Adipose tissue (tissue), 3 donors: Measurements from ENCODE around the gene BPGM. TPM values are rescaled to one million over a fixed set of nuclear protein-coding genes. Genes with fewer than 3 reads are reported as not detected.
"Not testable (repeated sequence)": the region's sequence is repeated elsewhere in the genome, so short reads cannot be mapped to it uniquely, and the experiment has no call there.

Experiments
- H3K27ac ChIP-seq: one replicate; pipeline ENCODE4 v1.5.1; 2013; ENCODE audit warnings: low read depth, low read length
- WGBS, 3 donors: extraction: QIAGEN DNeasy Blood & Tissue Kit; methylation state at CpG; one replicate each; pipeline ENCODE4 v1.1.7; 2013; 5-methylcytosine and 5-hydroxymethylcytosine counted together
- polyA plus RNA-seq, 3 donors: library from polyadenylated mRNA; stranded (reverse); fragments of 200-250 nt; gene quantifications; one replicate each; pipeline ENCODE4 v1.2.3, GENCODE V29; 2013
- donor health status: healthy with polysubstance abuse.
- donor health status: Bipolar disorder and iron deficiency.
- donor health status: healthy.

BPGM gene
- polyA plus RNA-seq, 3 donors, result 5.8 to 17.9 (median 9.6) TPM

DNA sequence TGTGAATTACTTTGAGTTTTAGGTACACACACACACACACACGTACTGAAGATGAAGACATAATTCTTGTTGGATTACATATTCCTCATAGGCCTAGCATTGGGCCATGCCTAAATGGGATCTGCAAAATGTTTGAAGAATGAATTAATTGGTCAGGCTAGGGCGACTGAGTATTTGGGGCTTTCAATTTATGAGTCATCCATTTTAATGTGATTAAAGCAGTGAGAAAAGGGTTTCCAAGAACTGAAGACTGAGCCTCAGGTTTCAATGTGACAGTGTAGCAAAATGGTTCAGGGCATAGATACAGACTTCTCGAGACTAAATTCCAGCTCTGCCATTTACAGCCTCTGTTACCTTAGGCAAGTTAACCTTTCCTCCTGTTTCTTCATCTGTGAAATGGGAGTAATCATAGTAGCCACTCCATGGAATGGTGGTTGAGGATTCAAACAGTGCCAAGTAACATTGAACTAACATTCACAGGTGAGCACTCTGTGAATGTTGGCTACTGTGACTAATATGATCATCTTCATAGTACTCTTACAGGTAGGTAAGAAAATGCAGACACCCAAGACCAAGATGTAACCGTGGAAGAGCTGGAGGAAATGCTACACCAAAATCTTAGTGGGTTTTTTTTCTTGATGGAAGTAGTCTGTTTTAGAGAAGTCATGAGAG, 7.6 kb downstream of the BPGM start:
- H3K27ac ChIP-seq, result no peak overlapping the region
- WGBS, 3 donors, result 48 to 73% (median 55%) methylated on average over 4 of the region's 4 CpGs

DNA sequence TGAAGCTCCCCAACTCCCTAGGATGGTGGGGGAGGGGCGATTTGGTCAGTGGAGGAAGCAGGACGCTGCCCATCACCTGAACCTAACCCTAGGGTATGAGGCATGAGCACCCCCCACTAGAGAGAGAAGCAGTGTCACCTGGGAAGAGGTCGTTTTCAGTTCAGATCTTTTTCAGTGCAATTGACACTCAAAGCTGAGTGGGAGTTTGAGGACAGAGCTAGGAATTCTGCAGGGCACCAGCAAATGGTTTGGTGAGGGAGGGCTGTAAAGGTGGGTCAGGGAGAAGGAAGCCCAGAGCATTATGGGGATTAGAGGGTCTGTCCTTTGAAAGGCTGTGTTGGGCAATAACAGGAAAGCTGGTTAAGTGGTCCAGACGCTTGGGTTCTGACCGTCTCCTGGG, 10.9 kb downstream of the BPGM start:
- WGBS, 3 donors, result 58 to 70% (median 60%) methylated on average over 5 of the region's 5 CpGs

DNA sequence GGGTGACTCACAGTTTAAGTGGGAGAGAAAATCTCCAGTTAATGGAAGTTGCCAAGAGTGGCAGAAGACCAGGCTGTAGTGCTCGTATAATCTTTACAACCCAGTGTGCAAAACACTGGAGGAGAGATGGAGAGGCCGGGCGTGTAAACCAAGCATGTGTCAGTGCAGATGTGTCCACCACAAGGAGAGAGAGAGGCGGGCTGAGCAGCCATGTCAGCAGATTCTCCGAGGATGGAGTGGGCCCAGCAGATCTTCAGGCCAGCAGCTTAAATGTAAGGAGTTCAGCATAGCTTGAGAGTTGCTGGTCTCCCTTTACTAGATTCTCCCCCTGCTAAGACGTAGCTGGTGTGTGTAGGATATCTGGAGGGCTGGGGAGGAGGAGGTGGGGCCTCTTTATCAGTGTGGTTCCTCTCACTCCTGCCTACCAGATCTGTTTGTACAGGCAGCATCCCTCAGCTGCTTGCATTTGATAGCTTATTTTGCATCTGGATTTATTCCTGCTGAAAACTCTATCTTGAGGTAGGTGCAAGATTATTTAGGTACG, 13.7 kb downstream of the BPGM start:
- no peak overlapping the region for H3K27ac ChIP-seq
- WGBS, 3 donors, result 82 to 87% (median 87%) methylated on average over 7 of the region's 7 CpGs

More for the DNA sequence above, 10.9 kb downstream of the BPGM start:
- H3K27ac ChIP-seq, result no peak overlapping the region

DNA sequence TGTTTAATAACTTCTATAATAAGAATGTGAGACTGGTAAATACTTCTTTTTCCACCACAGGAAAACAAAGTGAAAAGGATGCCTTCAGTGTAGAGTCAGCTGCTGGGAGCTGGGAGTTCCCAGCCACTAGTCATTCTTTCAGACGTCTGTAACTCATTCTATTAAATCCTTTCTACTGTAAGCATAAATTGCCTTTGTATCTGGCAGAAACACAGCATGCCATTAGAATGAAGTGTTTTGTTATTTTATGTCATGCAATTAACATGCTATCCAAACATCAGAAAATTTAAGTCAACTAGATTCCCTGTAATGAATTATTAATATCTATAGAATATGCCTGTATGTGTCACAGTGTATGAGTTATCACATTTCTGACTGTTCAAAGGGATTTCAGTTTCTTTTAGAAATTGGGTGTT, 14.3 kb downstream of the BPGM start:
- 61 to 69% (median 63%) methylated on average over 1 of the region's 1 CpG for WGBS, 3 donors
- H3K27ac ChIP-seq, result no peak overlapping the region

DNA sequence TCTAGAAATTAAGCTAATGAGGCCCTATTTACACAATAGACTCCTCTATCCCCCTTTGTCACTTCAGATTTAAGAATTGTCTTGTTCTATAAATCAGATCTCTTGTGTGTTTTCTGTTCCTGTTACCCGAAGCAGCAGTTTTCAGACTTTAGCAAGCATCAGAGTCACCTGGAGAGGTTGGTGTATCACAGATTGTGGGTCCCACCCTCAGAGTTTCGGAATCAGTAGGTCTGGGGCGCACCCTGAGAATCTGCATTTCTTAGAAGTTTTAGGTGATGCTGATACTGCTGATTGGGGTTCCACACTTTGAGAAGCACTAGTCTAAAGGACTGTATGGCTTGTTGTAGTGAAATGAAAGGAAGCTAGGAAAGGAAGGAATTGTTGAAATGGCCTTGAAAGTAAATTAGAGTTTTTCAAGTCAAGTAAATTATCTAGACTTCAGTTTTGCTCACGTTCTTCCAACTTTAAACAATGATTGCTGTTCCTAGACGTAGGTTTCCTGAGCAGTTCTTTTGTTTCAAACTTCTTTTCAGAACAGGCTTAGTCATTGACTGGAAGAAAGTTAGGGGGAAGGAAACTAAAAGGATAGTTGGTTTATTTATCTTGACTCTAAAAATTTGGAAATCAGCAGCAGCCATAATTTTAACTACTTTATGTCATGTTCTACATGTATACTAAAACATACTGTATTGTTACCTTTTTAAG, 15.7 kb downstream of the BPGM start:
- WGBS, 3 donors, result 72 to 88% (median 78%) methylated on average over 5 of the region's 5 CpGs

DNA sequence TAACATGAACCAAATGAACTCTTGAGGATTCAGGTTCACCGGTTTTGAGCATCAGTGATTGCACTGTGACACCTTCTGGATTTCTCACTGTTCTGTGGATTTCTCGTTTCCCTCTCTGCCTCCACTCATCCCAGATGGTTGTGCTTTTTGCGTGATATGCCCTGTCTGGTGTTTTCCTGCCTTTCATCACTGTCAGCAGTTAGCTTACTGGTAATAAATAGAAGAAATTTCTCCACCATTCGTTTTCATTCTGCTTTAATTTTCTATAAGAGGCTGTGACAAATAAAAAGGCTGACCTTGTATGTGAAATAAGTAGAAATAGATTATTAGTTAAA, 16.2 kb downstream of the BPGM start:
- H3K27ac ChIP-seq, result no peak overlapping the region
- WGBS, 3 donors, result 71 to 82% (median 80%) methylated on average over 4 of the region's 4 CpGs

More for the DNA sequence above, 15.7 kb downstream of the BPGM start:
- H3K27ac ChIP-seq, result no peak overlapping the region

DNA sequence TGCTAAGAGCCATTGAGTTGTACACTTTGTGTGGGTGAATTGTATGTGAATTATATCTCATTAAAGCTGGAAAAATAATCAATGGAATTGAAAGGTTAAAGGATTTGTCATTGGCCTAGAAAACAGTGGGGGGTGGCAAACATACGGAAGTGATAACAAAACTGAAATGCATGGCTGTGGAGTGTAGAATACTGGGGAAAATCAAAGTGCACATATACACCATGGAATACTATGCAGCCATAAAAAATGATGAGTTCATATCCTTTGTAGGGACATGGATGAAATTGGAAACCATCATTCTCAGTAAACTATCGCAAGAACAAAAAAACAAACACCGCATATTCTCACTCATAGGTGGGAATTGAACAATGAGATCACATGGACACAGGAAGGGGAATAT, 18.4 kb downstream of the BPGM start:
- H3K27ac ChIP-seq, result not testable (repeated sequence)
- WGBS, 3 donors, result 0 to 48% (median 0%) methylated on average over 1 of the region's 3 CpGs

DNA sequence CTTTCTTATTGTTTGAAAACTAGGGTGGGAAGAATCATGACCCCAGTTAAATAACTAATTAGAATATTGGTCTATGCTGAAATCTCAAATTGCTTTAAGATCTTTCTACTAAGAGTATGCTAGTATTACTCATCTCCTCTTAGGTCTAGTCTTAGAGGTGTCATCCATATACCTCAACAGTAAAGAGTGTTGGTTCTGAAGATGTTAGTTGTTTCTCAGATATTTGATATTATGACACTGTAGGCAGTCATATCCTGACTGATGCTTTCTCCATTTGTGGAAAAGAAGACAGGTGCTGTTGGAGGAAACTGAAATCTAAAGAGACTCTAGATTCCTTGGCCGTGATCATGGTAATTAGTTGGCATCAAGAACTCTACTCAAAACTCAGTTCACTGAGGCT, 21.2 kb downstream of the BPGM start:
- WGBS, 3 donors, result 91 to 94% (median 93%) methylated on average over 1 of the region's 1 CpG

DNA sequence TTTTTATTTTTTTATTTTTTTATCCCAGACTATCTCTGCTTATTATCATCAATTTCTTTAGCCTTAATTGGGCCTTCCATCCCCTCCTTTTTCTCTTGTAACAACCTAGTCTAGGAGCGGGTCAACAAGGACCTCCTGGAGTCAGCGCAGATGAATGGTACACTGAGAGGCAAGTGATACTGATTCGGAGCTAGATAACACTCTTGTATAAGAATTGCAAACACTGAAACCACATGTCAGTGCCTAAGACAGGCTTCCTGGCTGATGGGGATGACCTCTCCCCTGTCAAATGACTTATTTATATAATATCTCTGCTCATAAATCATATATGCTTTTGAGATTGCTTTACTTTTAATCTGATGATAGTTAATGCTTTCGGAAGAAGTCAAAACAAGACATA, 22.7 kb downstream of the BPGM start:
- 73 to 90% (median 84%) methylated on average over 4 of the region's 4 CpGs for WGBS, 3 donors
- H3K27ac ChIP-seq, result no peak overlapping the region

More for the DNA sequence above, 21.2 kb downstream of the BPGM start:
- no peak overlapping the region for H3K27ac ChIP-seq

DNA sequence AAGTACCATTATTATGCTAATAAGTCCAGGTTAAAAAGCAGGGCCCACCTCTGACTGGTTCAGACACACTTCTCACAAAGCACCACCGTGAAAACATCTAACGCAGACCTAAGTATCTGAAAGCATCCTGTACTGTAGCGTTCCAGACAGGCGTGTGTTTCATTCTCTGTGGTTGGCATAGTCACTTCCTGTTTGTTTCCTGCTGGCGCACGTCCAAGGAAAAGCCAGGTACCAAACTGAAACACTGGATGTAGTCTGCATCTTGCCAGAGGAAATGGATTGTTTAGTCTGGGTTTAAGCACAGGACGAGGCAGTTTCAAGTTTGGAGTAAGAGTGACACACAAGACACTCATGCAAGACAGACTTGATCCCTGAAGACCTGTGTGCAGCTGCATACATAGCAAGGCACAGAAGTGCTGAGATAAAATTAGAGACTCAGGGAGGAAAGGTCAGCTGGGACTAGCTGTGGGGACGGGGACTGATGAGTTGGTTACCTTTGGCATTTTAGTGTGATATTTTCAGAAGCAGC, 23.3 kb downstream of the BPGM start:
- WGBS, 3 donors, result 18 to 36% (median 19%) methylated on average over 8 of the region's 8 CpGs
- no peak overlapping the region for H3K27ac ChIP-seq

DNA sequence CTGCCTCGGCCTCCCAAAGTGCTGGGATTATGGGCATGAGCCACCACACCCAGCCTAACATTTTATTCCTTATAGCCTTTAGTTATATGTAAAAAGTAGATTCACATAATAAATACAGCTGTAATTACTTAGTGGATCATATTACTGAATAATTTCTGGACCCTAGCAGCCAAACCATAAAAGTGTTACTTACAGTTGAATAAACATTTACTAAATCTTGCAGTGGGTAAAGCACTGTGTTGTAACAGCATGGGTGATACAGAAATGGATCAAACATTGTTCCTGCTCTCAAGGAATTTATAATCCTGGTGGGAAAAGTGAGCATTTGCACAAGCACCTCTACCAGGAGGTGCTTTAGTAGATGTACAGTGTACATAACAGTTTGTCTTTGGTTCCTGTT, 25.0 kb downstream of the BPGM start:
- 96 to 100% (median 98%) methylated on average over 1 of the region's 1 CpG for WGBS, 3 donors
- H3K27ac ChIP-seq, result no peak overlapping the region

DNA sequence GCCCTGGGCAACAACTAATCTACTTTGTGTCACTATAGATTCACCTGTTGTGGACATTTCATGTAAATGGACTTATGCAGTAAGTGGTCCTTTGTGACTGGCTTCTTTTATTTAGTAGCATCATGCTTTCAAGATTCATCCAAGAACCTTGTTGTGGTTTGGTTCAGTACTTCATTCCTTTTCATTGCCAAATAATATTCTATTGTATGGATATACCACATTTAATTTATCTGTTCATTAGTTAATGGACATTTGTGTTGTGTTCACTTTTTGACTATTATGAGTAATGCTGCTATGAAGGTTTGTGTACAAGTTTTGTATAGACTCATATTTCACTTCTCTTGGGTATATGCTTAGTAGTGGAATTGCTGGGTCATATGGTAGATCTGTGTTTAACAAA, 27.8 kb downstream of the BPGM start:
- H3K27ac ChIP-seq, result no peak overlapping the region

DNA sequence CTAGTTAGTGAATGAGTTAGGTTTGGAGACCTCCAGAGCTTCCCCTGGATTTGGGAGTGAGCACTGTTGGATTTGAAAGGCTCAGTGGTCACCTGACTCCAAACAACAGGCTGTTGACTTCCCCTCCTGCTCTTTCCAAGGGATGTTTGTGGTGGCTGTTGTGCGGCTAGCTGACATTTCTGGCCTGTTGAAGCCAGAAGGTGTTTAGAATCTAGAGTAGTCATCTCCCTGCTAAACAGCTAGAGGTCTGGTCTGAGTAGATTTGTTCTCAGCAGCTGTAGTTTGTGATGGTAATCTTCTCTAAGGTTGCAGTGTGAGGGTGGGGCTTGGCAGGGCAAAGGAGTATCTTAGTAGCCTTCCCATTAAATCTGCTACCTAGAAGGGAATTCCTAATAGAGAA, 30.1 kb downstream of the BPGM start:
- no peak overlapping the region for H3K27ac ChIP-seq
- 86 to 91% (median 88%) methylated on average over 1 of the region's 1 CpG for WGBS, 3 donors

DNA sequence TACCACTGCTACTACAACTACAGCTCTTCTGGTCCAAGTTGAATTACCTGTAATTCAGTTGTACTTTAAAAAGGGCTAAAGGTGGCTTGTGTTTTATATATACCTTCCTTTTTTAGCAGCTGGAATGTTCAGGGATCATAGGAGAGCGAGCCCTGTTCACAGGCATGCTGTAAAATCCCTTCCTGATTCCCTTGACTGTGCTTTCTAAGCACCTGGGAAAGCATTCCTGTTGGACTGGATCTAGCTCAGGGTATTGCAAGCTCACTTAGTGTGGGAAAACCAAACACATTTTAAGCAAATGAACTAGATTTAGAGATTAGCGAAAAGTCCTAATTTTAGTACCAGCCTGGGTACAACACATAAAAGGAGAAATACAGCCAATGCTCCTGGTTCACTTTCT, 31.5 kb downstream of the BPGM start:
- H3K27ac ChIP-seq, result no peak overlapping the region
- 78 to 95% (median 94%) methylated on average over 2 of the region's 2 CpGs for WGBS, 3 donors

DNA sequence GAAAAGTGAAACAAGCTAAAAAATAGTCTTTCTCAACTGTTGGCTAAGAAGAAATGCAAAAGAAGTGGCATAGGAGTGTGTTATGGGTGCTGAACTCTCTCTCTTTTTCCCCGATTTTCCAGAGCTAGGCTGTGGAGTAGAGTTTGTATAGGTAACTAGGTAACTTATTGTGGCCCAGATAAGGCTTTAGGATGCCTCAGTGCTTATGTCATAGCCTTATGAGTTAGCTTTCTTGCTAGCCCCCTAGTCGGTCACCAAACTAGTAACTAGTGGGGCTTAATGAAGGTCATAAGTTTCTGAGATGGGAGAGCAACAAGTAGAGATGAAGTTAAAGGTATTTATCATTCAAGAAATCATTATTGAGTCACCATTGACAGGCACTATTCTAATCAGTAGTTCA, 32.4 kb downstream of the BPGM start:
- WGBS, 3 donors, result 81 to 91% (median 87%) methylated on average over 2 of the region's 2 CpGs
- no peak overlapping the region for H3K27ac ChIP-seq

DNA sequence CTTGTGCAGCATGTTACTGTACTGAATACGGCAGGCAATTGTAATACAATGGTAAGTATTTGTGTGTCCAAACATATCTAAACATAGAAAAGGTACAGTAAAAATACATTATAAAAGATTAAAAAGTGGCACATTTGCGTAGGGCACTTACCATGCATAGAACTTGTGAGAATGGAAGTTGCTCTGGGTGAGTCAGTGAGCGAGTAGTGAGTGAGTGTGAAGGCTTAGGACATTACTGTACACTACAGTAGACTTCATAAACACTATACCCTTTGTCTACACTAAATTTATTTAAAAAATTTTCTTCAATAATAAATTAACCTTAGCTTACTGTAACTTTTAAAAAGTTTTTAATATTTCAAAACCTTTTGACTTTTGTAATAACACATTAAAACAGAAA, 37.5 kb downstream of the BPGM start:
- WGBS, 3 donors, result 95 to 96% (median 95%) methylated on average over 3 of the region's 3 CpGs
- H3K27ac ChIP-seq, result no peak overlapping the region

DNA sequence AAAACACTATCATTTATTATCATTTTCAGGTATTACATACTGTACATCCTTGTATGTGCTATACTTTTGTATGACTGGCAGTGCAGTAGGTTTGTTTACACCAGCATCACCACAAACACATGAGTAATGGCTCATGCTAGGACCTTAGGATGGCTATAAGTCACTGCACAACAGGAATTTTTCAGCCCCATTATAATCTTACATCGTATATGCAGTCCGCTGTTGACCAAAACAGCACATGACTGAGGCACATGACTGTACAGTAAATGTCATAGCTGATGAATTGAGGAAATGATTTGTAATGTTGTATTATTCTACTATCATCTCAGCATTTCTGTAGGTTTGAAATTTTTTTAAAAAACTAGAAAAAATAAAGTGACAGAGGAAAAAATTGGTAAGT, 38.6 kb downstream of the BPGM start:
- no peak overlapping the region for H3K27ac ChIP-seq
- WGBS, 3 donors, result 71 to 81% (median 77%) methylated on average over 2 of the region's 2 CpGs

DNA sequence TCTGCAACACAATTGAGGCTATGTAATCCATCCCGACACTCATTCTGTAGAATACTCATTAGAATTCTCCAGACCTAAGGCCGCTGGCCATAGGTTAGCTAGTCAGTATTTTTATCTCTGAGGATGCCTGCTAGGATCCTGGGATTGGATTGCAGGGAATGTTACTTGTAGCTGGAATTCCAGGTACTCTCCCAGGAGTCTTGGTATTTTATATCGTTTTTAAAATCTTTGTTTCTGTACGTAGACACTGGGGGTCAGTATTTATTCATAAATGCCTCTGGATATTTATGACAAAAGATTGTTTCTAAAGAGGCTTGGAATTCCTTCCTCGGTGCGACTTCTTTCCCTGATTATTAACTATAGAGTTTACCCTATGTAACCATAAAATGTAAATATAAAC, 40.1 kb downstream of the BPGM start:
- 28 to 38% (median 31%) methylated on average over 6 of the region's 6 CpGs for WGBS, 3 donors

DNA sequence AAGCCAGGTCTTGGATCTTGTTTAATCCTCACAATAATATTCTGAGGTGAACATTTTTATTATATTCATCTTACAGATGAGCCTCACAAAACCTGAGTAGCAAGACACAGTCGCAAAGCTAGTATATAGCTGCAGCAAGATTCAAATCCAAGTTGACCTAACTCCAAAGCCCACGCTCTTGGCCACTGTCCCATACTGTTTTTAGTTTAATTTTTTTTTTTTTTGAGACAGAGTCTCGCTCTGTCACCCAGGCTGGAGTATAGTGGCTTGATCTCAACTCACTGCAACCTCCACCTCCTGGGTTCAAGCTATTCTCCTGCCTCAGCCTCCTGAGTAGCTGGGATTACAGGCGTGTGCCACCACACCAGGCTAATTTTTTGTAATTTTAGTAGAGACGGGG, 42.9 kb downstream of the BPGM start:
- WGBS, 3 donors, result 62 to 80% (median 69%) methylated on average over 5 of the region's 5 CpGs

More for the DNA sequence above, 40.1 kb downstream of the BPGM start:
- no peak overlapping the region for H3K27ac ChIP-seq

DNA sequence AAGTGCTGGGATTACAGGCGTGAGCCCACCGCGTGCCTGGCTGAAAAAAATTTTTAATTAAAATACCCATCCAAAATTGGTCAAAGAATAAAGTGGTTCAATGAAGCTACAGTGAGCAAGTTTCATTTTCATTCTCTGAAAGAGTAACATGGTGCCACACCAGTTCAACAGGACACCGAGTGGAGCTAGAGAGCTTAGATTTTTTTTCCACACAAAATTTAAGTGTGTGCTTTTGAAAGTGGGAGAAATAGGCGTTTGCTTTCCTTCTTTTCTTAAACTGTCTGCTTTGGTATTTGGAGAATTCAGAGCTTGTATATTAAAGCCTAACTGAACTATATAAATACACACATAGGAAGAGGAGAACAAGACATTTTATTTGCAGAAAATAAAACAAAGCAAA, 43.4 kb downstream of the BPGM start:
- no peak overlapping the region for H3K27ac ChIP-seq
- WGBS, 3 donors, result 36 to 65% (median 36%) methylated on average over 5 of the region's 5 CpGs

More for the DNA sequence above, 42.9 kb downstream of the BPGM start:
- H3K27ac ChIP-seq, result not testable (repeated sequence)
